Panc1 (cell line): ENCODE results near the gene MRGPRX4.

Source experiments
- POLR2AphosphoS5 ChIP-seq: IDR thresholded peaks from 2 replicates; pipeline ENCODE4 v1.6.1; 2012; ENCODE audit warnings: mild to moderate bottlenecking, low read depth, low read length, moderate library complexity
- SIN3A ChIP-seq: IDR thresholded peaks from 2 replicates; pipeline ENCODE4 v1.6.1; 2012; ENCODE audit warnings: low read depth, mild to moderate bottlenecking, low read length, moderate library complexity, borderline replicate concordance; ENCODE audit not compliant: insufficient read depth
- TF ChIP-seq, protein P1 (sequence below): fragments of 450-650 bp; IDR thresholded peaks from 2 replicates; pipeline ENCODE4 v1.5.1; 2017; ENCODE audit warnings: mild to moderate bottlenecking
- TF ChIP-seq, protein P2 (sequence below), 2 experiments: IDR thresholded peaks; 2 replicates each; pipeline ENCODE4 v1.6.1; 2011 to 2012; ENCODE audit warnings: low read depth in 2 of 2, control low read depth in 1 of 2, low read length in 1 of 2, mild to moderate bottlenecking in 1 of 2, moderate library complexity in 1 of 2; ENCODE audit not compliant: insufficient read depth in 1 of 2

DNA sequence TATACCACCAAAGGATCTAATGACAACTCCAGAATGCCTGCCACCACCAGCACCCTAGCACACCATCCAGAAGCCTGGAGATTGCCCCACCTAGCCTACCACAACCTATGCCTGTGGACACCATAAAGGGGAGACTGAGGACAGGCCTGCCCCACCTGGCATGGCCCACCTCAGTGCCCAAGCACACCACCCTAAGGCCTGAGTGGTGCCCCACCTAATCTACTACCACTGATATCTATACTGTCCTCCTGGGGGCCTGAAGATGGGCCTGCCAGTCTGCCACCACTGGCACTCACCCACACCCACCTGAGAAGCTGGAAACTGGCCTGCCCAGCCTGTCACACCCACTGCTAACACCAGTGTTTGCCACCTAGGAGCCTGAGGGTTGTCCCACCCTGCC is 32.1 kb downstream of the MRGPRX4 start:
- TF ChIP-seq, protein P1, sequence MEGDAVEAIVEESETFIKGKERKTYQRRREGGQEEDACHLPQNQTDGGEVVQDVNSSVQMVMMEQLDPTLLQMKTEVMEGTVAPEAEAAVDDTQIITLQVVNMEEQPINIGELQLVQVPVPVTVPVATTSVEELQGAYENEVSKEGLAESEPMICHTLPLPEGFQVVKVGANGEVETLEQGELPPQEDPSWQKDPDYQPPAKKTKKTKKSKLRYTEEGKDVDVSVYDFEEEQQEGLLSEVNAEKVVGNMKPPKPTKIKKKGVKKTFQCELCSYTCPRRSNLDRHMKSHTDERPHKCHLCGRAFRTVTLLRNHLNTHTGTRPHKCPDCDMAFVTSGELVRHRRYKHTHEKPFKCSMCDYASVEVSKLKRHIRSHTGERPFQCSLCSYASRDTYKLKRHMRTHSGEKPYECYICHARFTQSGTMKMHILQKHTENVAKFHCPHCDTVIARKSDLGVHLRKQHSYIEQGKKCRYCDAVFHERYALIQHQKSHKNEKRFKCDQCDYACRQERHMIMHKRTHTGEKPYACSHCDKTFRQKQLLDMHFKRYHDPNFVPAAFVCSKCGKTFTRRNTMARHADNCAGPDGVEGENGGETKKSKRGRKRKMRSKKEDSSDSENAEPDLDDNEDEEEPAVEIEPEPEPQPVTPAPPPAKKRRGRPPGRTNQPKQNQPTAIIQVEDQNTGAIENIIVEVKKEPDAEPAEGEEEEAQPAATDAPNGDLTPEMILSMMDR = no peak
- no peak for TF ChIP-seq POLR2AphosphoS5
- TF ChIP-seq SIN3A = no peak
- TF ChIP-seq, protein P2, sequence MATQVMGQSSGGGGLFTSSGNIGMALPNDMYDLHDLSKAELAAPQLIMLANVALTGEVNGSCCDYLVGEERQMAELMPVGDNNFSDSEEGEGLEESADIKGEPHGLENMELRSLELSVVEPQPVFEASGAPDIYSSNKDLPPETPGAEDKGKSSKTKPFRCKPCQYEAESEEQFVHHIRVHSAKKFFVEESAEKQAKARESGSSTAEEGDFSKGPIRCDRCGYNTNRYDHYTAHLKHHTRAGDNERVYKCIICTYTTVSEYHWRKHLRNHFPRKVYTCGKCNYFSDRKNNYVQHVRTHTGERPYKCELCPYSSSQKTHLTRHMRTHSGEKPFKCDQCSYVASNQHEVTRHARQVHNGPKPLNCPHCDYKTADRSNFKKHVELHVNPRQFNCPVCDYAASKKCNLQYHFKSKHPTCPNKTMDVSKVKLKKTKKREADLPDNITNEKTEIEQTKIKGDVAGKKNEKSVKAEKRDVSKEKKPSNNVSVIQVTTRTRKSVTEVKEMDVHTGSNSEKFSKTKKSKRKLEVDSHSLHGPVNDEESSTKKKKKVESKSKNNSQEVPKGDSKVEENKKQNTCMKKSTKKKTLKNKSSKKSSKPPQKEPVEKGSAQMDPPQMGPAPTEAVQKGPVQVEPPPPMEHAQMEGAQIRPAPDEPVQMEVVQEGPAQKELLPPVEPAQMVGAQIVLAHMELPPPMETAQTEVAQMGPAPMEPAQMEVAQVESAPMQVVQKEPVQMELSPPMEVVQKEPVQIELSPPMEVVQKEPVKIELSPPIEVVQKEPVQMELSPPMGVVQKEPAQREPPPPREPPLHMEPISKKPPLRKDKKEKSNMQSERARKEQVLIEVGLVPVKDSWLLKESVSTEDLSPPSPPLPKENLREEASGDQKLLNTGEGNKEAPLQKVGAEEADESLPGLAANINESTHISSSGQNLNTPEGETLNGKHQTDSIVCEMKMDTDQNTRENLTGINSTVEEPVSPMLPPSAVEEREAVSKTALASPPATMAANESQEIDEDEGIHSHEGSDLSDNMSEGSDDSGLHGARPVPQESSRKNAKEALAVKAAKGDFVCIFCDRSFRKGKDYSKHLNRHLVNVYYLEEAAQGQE (IDR thresholded peaks at IDR 0.05; ENCODE audit: insufficient read depth in 1 of 2, low read depth in 2 of 2, low read length in 1 of 2) = no peak
